ENCODE data around the gene TMEM272.

TMEM272 gene

DNA sequence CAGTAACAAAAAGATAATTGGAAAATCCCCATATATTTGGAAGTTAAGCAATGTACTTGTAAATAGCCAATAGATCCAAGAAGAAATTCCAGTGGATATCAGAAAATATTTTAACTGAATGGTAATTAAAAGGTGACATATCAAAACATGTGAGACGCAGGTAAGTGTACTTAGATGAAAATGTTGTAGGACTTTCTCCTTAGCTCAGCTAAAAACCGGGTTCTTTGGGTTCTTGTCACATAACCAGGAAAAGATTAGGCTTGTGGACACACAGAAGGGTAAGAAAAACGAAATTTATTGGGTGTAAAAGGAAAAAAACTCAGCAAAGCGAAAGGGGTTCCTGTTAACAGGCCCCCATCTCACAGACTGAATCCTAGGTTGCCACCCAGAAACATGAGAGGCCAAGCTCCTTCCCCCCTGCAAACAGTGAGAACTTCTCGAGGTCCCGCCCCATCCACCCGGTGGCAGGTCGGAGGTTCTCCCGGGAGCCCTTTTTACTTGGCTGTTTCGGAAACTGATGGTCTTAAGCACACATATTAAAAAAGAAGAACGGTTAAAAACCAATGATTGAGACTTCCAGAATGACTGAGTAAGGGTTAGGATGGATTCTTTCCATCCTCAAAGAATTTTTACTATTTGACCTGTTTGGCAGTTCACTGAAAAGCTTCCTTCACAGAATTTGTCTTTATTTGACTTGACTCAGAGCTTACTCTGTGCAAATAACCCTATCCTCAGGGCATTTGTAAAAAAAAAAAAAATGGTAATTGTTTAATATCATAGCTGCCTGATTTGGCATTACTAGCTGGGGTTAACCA is 13.7 kb upstream of the TMEM272 start:
- H3K9me3 ChIP-seq (ENCODE audit: insufficient read depth, low read length) = no peaks in the 10 kb centered on the region
- no peaks in the 10 kb centered on the region for H3K79me2 ChIP-seq (ENCODE audit: insufficient read depth, low read length)
- no peak for TF ChIP-seq EZH2phosphoT487 (conservative IDR thresholded peaks at IDR 0.05; ENCODE audit: low read length)
- TF ChIP-seq, protein P1, sequence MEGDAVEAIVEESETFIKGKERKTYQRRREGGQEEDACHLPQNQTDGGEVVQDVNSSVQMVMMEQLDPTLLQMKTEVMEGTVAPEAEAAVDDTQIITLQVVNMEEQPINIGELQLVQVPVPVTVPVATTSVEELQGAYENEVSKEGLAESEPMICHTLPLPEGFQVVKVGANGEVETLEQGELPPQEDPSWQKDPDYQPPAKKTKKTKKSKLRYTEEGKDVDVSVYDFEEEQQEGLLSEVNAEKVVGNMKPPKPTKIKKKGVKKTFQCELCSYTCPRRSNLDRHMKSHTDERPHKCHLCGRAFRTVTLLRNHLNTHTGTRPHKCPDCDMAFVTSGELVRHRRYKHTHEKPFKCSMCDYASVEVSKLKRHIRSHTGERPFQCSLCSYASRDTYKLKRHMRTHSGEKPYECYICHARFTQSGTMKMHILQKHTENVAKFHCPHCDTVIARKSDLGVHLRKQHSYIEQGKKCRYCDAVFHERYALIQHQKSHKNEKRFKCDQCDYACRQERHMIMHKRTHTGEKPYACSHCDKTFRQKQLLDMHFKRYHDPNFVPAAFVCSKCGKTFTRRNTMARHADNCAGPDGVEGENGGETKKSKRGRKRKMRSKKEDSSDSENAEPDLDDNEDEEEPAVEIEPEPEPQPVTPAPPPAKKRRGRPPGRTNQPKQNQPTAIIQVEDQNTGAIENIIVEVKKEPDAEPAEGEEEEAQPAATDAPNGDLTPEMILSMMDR (IDR thresholded peaks at IDR 0.05; ENCODE audit: insufficient read depth, low read length, poor library complexity, severe bottlenecking) = no peak
- H3K4me2 ChIP-seq (ENCODE audit: low read depth, low read length, poor library complexity, severe bottlenecking) = no peak overlapping the region
- no peaks in the 10 kb centered on the region for H3F3A ChIP-seq (ENCODE audit: insufficient read depth)
- no peak overlapping the region for H2AFZ ChIP-seq (ENCODE audit: low read depth, low read length, severe bottlenecking)
- H3K36me3 ChIP-seq (ENCODE audit: low read length) = no peaks in the 10 kb centered on the region
- no peak overlapping the region for H3K4me3 ChIP-seq (ENCODE audit: insufficient read depth, low read length, poor library complexity, severe bottlenecking)
- H4K20me1 ChIP-seq (ENCODE audit: low read depth, low read length) = no peaks in the 10 kb centered on the region
- no peak overlapping the region for H3K9ac ChIP-seq (ENCODE audit: low read length)
- H3K27ac ChIP-seq (ENCODE audit: low read depth, low read length) = no peak overlapping the region
- H3K27me3 ChIP-seq (ENCODE audit: low read length) = no peaks in the 10 kb centered on the region
- no peaks in the 10 kb centered on the region for H3K9me2 ChIP-seq (replicated peaks; ENCODE audit: insufficient read depth, low read length)

DNA sequence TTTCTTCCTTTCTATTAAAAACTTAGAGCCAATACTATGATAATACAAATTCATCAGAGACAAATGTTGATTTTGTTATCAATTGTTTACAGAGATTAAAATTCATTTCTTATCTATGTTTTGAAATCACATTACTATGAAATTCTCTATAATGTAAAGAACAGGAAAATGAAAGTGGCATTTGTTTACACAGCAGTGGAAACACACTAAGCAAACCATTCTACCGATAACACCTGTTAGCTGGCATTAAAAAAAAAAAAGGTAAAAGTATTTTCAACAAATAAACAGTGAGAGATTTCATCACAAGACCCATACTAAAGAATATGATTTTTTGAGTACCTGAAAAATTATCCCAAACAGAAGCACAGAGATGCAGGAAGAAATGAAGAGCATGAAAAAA is 12.0 kb upstream of the TMEM272 start:
- Histone ChIP-seq H3K4me2 (ENCODE audit: low read depth, low read length, poor library complexity, severe bottlenecking) (no peak overlapping the region), H3K9me2 (replicated peaks; ENCODE audit: insufficient read depth, low read length) (no peaks in the 10 kb centered on the region), H3K27ac (ENCODE audit: low read depth, low read length) (no peak overlapping the region), H3F3A (ENCODE audit: insufficient read depth) (no peaks in the 10 kb centered on the region), H3K27me3 (ENCODE audit: low read length) (no peaks in the 10 kb centered on the region), H3K4me3 (ENCODE audit: insufficient read depth, low read length, poor library complexity, severe bottlenecking) (no peak overlapping the region), H4K20me1 (ENCODE audit: low read depth, low read length) (no peaks in the 10 kb centered on the region), H2AFZ (ENCODE audit: low read depth, low read length, severe bottlenecking) (no peak overlapping the region), H3K79me2 (ENCODE audit: insufficient read depth, low read length) (no peaks in the 10 kb centered on the region), H3K36me3 (ENCODE audit: low read length) (no peaks in the 10 kb centered on the region), H3K9ac (ENCODE audit: low read length) (no peak overlapping the region), H3K9me3 (ENCODE audit: insufficient read depth, low read length) (no peaks in the 10 kb centered on the region)
- TF ChIP-seq, protein P1 (IDR thresholded peaks at IDR 0.05; ENCODE audit: insufficient read depth, low read length, poor library complexity, severe bottlenecking) = no peak
- no peak for TF ChIP-seq EZH2phosphoT487 (conservative IDR thresholded peaks at IDR 0.05; ENCODE audit: low read length)

DNA sequence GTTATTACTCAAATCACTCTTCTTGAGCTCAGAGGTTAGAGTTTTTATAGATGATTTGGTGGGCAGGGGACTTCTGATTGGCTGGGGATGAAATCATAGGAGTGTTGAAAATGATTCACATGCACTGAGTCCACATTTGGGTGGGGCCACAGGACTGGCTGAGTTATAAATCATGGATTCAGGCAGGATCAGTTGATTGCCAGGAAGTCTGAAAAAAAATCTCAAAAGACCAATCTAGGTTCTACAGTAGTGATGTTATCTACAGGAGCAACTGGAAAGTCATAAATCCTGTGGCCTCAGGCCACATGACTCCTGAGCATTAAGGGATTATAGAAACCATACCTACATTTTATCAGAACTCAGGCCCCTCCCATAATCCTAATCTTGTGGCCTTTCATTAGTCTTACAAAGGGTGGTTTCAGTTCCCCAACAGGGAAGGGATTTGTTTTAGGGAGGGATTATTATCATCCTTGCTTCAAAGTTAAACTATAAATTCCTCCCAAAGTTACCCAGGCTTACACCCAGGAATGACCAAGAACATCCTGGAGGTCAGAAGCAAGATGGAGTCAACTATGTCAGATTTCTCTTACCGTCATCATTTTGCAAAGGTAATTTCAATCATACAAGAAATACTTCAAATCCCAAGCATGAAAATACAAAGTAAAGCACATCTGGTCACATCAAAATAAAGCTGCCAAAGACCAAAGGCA is 11.2 kb upstream of the TMEM272 start:
- TF ChIP-seq EZH2phosphoT487 (conservative IDR thresholded peaks at IDR 0.05; ENCODE audit: low read length) = no peak
- TF ChIP-seq, protein P1 (IDR thresholded peaks at IDR 0.05; ENCODE audit: insufficient read depth, low read length, poor library complexity, severe bottlenecking) = no peak
- Histone ChIP-seq H2AFZ (ENCODE audit: low read depth, low read length, severe bottlenecking) (no peak overlapping the region), H3K9ac (ENCODE audit: low read length) (no peak overlapping the region), H3K27me3 (ENCODE audit: low read length) (no peaks in the 10 kb centered on the region), H3K27ac (ENCODE audit: low read depth, low read length) (no peak overlapping the region), H4K20me1 (ENCODE audit: low read depth, low read length) (no peaks in the 10 kb centered on the region), H3F3A (ENCODE audit: insufficient read depth) (no peaks in the 10 kb centered on the region), H3K4me2 (ENCODE audit: low read depth, low read length, poor library complexity, severe bottlenecking) (no peak overlapping the region), H3K9me2 (replicated peaks; ENCODE audit: insufficient read depth, low read length) (no peaks in the 10 kb centered on the region), H3K9me3 (ENCODE audit: insufficient read depth, low read length) (no peaks in the 10 kb centered on the region), H3K4me3 (ENCODE audit: insufficient read depth, low read length, poor library complexity, severe bottlenecking) (no peak overlapping the region), H3K79me2 (ENCODE audit: insufficient read depth, low read length) (no peaks in the 10 kb centered on the region), H3K36me3 (ENCODE audit: low read length) (no peaks in the 10 kb centered on the region)
